DOHH2 (cell line): ENCODE data around the gene SNX19.

Experiments
- H3F3A ChIP-seq: fragments of 200-600 bp; sonication (generic), shearing (Covaris generic); 2 replicates; pipeline ENCODE4 v1.6.0; 2016; ENCODE audit warnings: antibody characterized with exemption, mild to moderate bottlenecking; ENCODE audit not compliant: control insufficient read depth, insufficient read depth
- H3K27ac ChIP-seq: fragments of 200-600 bp; sonication (generic); 2 replicates; pipeline ENCODE4 v1.5.1; 2014; ENCODE audit warnings: low read depth, mild to moderate bottlenecking, low read length, moderate library complexity
- H3K27me3 ChIP-seq: fragments of 200-600 bp; sonication (generic); 2 replicates; pipeline ENCODE4 v1.6.1; 2014; ENCODE audit warnings: mild to moderate bottlenecking, low read length, mixed read lengths; ENCODE audit not compliant: control insufficient read depth
- H3K36me3 ChIP-seq: fragments of 200-600 bp; sonication (generic); 2 replicates; pipeline ENCODE4 v1.6.1; 2014; ENCODE audit warnings: mild to moderate bottlenecking, low read length, moderate library complexity, mixed read lengths; ENCODE audit not compliant: control insufficient read depth
- H3K4me1 ChIP-seq: fragments of 200-600 bp; sonication (generic); 2 replicates; pipeline ENCODE4 v1.6.1; 2014; ENCODE audit warnings: mild to moderate bottlenecking, low read length, mixed read lengths; ENCODE audit not compliant: control insufficient read depth
- H3K4me2 ChIP-seq: fragments of 200-600 bp; sonication (generic); 2 replicates; pipeline ENCODE4 v1.6.0; 2014; ENCODE audit warnings: mild to moderate bottlenecking, low read length, moderate library complexity
- H3K4me3 ChIP-seq: fragments of 200-600 bp; sonication (generic); 2 replicates; pipeline ENCODE4 v1.5.1; 2014; ENCODE audit warnings: mild to moderate bottlenecking, low read length, mixed read lengths
- H3K79me2 ChIP-seq: fragments of 200-600 bp; sonication (generic); 2 replicates; pipeline ENCODE4 v1.6.1; 2014; ENCODE audit warnings: mild to moderate bottlenecking, low read length, mixed read lengths; ENCODE audit not compliant: control insufficient read depth
- H3K9me2 ChIP-seq: fragments of 200-600 bp; sonication (generic); replicated peaks from 2 replicates; pipeline ENCODE4 v1.6.1; 2014; ENCODE audit warnings: mild to moderate bottlenecking, low read length, mixed read lengths; ENCODE audit not compliant: control insufficient read depth
- H3K9me3 ChIP-seq: fragments of 200-600 bp; sonication (generic); 2 replicates; pipeline ENCODE4 v1.6.1; 2014; ENCODE audit warnings: antibody characterized with exemption, low read length, mixed read lengths; ENCODE audit not compliant: control insufficient read depth, insufficient read depth
- H4K20me1 ChIP-seq: fragments of 200-600 bp; sonication (generic); 2 replicates; pipeline ENCODE4 v1.6.0; 2014; ENCODE audit warnings: low read depth, mild to moderate bottlenecking, antibody characterized with exemption, low read length, moderate library complexity; ENCODE audit not compliant: control insufficient read depth, insufficient read depth
- EZH2phosphoT487 ChIP-seq: fragments of 200-600 bp; sonication (generic); IDR thresholded peaks from 2 replicates; pipeline ENCODE4 v1.6.1; 2017; ENCODE audit warnings: borderline replicate concordance, mild to moderate bottlenecking, antibody characterized with exemption, low read length, moderate library complexity, mixed read lengths
- TF ChIP-seq, protein P1 (sequence below): fragments of 200-600 bp; sonication (generic); IDR thresholded peaks from one replicate; pipeline ENCODE4 v1.5.1; 2014; ENCODE audit warnings: antibody characterized with exemption, mild to moderate bottlenecking, low read depth, low read length; ENCODE audit not compliant: poor library complexity, severe bottlenecking

The SNX19 gene

DNA sequence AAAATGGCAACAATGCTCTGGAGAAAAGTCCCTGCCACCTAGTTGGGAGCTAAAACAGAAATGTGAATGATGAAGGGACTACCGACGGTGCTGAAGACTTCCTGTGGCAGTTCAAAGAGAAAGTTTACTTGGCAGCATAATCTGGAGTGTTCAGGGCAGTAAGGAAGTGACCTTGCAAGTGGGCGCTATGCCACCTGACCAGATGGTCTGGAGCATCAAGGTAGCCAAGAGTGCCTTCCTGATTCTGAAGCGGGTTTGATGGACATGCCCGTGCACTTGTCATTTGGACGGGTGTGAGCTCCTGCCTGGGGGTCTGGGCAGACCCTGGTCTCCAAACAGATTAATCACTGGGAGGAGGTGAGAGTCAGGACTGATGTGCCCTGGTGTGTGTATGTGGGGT lies 1.8 kb upstream of the SNX19 start:
- Histone ChIP-seq H3K36me3 (peaks cover 31% of the 10 kb centered on the region), H3K4me2 (no peak overlapping the region), H3K79me2 (peaks cover 32% of the 10 kb centered on the region), H3K27me3 (no peaks in the 10 kb centered on the region), H3K4me3 (no peak overlapping the region), H3K9me2 (no peaks in the 10 kb centered on the region), H3K4me1 (peaks cover 29% of the 10 kb centered on the region), H3K27ac (no peak overlapping the region), H3K9me3 (peaks cover 6% of the 10 kb centered on the region; the same call in 1 of the 2 replicates), H3F3A (no peaks in the 10 kb centered on the region), H4K20me1 (no peaks in the 10 kb centered on the region)
- TF ChIP-seq, protein P1, sequence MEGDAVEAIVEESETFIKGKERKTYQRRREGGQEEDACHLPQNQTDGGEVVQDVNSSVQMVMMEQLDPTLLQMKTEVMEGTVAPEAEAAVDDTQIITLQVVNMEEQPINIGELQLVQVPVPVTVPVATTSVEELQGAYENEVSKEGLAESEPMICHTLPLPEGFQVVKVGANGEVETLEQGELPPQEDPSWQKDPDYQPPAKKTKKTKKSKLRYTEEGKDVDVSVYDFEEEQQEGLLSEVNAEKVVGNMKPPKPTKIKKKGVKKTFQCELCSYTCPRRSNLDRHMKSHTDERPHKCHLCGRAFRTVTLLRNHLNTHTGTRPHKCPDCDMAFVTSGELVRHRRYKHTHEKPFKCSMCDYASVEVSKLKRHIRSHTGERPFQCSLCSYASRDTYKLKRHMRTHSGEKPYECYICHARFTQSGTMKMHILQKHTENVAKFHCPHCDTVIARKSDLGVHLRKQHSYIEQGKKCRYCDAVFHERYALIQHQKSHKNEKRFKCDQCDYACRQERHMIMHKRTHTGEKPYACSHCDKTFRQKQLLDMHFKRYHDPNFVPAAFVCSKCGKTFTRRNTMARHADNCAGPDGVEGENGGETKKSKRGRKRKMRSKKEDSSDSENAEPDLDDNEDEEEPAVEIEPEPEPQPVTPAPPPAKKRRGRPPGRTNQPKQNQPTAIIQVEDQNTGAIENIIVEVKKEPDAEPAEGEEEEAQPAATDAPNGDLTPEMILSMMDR: no peak
- no peak for TF ChIP-seq EZH2phosphoT487

DNA sequence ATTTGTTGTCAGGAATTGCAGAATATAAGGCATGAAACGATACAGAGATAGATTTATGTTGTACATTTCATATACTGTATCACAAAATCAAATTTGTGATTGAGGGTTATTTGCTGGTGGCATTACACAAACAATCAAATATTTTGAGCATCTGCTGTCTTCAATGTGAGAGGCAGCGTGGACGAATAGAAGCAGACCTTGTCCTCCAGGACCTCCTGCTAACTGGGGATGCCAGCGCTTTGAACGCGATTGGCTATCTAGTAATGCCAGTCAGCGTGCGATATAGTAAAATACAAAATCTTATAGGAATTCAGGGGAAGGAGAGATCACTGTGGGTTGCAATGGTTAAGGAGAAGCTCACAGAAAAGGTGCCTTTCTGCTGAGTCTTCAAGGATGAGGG lies 631 bp upstream of the SNX19 start:
- Histone ChIP-seq H3K27me3 (no peaks in the 10 kb centered on the region), H3K4me1 (peaks cover 29% of the 10 kb centered on the region), H3K9me2 (no peaks in the 10 kb centered on the region), H3K27ac (no peak overlapping the region), H3K4me3 (peak overlapping the region; percentile 98), H3K9me3 (peaks cover 6% of the 10 kb centered on the region; the same call in 1 of the 2 replicates), H3K36me3 (peaks cover 35% of the 10 kb centered on the region), H3F3A (no peaks in the 10 kb centered on the region), H4K20me1 (no peaks in the 10 kb centered on the region), H3K4me2 (peak overlapping the region; percentile 92), H3K79me2 (peaks cover 38% of the 10 kb centered on the region)
- no peak for TF ChIP-seq EZH2phosphoT487
- TF ChIP-seq, protein P1: no peak

DNA sequence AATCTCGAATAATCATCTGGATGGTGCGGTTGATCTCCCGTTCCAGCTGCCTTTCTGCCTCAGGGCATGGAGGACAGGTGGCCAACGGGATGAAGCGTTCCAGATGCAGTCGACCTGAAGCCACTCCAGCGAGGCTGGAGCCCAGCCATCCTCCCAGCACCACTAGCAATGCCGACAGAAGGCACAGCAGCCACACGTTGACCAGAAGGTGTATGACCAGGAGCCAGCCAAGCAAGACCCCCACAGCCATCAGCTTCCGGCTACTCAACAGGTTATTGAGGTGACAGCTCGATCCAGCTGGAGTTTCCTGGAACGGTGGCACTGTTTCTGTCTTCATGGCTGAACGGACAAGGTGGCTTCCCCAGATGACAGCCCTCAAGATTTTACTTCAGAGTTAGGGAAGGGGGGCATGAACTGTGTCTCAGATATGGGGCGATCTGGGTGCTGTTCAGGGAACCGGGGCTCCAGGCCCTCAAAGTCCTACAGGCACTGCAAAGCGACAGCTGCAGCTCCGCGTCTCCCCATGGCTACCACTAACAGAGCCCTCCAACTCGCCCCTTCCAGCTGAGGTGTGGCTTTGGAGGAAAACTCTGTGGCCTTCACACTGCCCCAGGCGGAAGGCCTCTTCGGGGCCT lies 559 bp downstream of the SNX19 start:
- H3K9me3 ChIP-seq: peaks cover 6% of the 10 kb centered on the region; the same call in 1 of the 2 replicates
- H3K4me3 ChIP-seq: peak overlapping the region; percentile 98
- H3K4me1 ChIP-seq: peaks cover 29% of the 10 kb centered on the region
- H3K36me3 ChIP-seq: peaks cover 41% of the 10 kb centered on the region
- H4K20me1 ChIP-seq: no peaks in the 10 kb centered on the region
- no peaks in the 10 kb centered on the region for H3K27me3 ChIP-seq
- no peaks in the 10 kb centered on the region for H3K9me2 ChIP-seq
- H3K27ac ChIP-seq: no peak overlapping the region
- H3K79me2 ChIP-seq: peaks cover 38% of the 10 kb centered on the region
- peak overlapping the region; percentile 92 for H3K4me2 ChIP-seq
- no peaks in the 10 kb centered on the region for H3F3A ChIP-seq
- TF ChIP-seq EZH2phosphoT487: no peak
- TF ChIP-seq, protein P1: no peak
